Upper lobe of left lung (tissue), 6 donors: ENCODE data around the gene GPBP1L1. TPM values are rescaled to one million over a fixed set of nuclear protein-coding genes. Genes with fewer than 3 reads are reported as not detected.
"Not testable (repeated sequence)": the region's sequence is repeated elsewhere in the genome, so short reads cannot be mapped to it uniquely, and the experiment has no call there.

Experiments used
- ATAC-seq, 2 donors: fragments of 200-7000 bp; cut with Tn5 transposase; one replicate each; pipeline ENCODE4 v1.9.1; 2022; ENCODE audit warnings: mild to moderate bottlenecking in 2 of 2, moderate library complexity in 2 of 2; ENCODE audit not compliant: low FRiP score in 2 of 2
- DNase-seq, 2 donors: peaks; one replicate each; pipeline ENCODE4 v3.0.0-alpha.2; 2019 to 2020
- H3K27ac ChIP-seq, 4 donors: fragments of 200-600 bp; sonication (generic); one replicate each; pipeline ENCODE4 v1.5.1; 2016 to 2019
- H3K27me3 ChIP-seq, 4 donors: fragments of 200-600 bp; sonication (generic); one replicate each; pipeline ENCODE4 v1.5.1; 2017 to 2019
- H3K36me3 ChIP-seq, 4 donors: fragments of 200-600 bp; sonication (generic); one replicate each; pipeline ENCODE4 v1.5.1; 2016 to 2019
- H3K4me1 ChIP-seq, 4 donors: fragments of 200-600 bp; sonication (generic); one replicate each; pipeline ENCODE4 v1.5.1; 2018 to 2019
- H3K4me3 ChIP-seq, 4 donors: fragments of 200-600 bp; sonication (generic); one replicate each; pipeline ENCODE4 v1.5.1; 2017 to 2019; ENCODE audit warnings: mild to moderate bottlenecking in 2 of 4, moderate library complexity in 1 of 4
- H3K9me3 ChIP-seq, 4 donors: fragments of 200-600 bp; sonication (generic); one replicate each; pipeline ENCODE4 v1.5.1; 2018 to 2019
- CTCF ChIP-seq, 6 experiments: fragments of 450-650 bp in 4 of 6; fragments of 200-600 bp in 2 of 6; sonication (generic) in 2 of 6; IDR thresholded peaks; one replicate each; pipeline ENCODE4 v1.5.1; 2016 to 2019; ENCODE audit warnings: antibody characterized with exemption in 6 of 6
- EP300 ChIP-seq, 4 donors: sonication (generic); formaldehyde crosslinking; IDR thresholded peaks; one replicate each; pipeline ENCODE4 v1.5.1; 2017; ENCODE audit warnings: antibody characterized with exemption in 4 of 4, control low read depth in 2 of 4
- POLR2A ChIP-seq, 4 donors: fragments of 450-650 bp; IDR thresholded peaks; one replicate each; pipeline ENCODE4 v1.5.1; 2016 to 2017; ENCODE audit warnings: antibody characterized with exemption in 4 of 4, mild to moderate bottlenecking in 2 of 4
- POLR2AphosphoS5 ChIP-seq, 2 donors: sonication (generic); formaldehyde crosslinking; IDR thresholded peaks; one replicate each; pipeline ENCODE4 v1.5.1; 2017; ENCODE audit warnings: antibody characterized with exemption in 2 of 2
- WGBS, 2 donors: methylation state at CpG; one replicate each; pipeline ENCODE4 v1.1.5; 2017 to 2018; 5-methylcytosine and 5-hydroxymethylcytosine counted together
- total RNA-seq, 6 donors: library from RNA; depleted of rRNA in 4 of 6; stranded (reverse); fragments of >200 nt in 4 of 6; gene quantifications; one replicate each; pipeline versions ENCODE4 v1.1.0 to v1.2.1, GENCODE V29; 2016 to 2021
- donor health status: DM: no; HTN: no; CAD: no; lungs with moderate emphysema.
- donor health status: DM: no; HTN: yes; CAD: no; lungs with severe emphysema.

The GPBP1L1 gene
- total RNA-seq, 6 donors from 2014 or later: 112 to 184 (median 132) TPM

- H3K36me3 ChIP-seq: peaks cover 0 to 3% (median 0%) of the 10 kb centered on the region in 4 donors
- 3 to 5% methylated on average over 3 of the region's 3 CpGs for WGBS, 2 donors
- TF ChIP-seq EP300 (IDR thresholded peaks at IDR 0.05) (no peak), POLR2AphosphoS5 (IDR thresholded peaks at IDR 0.05) (no peak), CTCF (IDR thresholded peaks at IDR 0.05) (no peak)
- DNase-seq (no peak), ATAC-seq (no peak)
- H3K4me1 ChIP-seq: peaks cover 72 to 91% (median 82%) of the 10 kb centered on the region in 4 donors
- no peaks in the 10 kb centered on the region for H3K9me3 ChIP-seq
- H3K27me3 ChIP-seq: no peaks in the 10 kb centered on the region
- H3K27ac ChIP-seq: peak overlapping the region in 3 of 4 donors; percentile 3 to 61 (median 40)
- no peak overlapping the region for H3K4me3 ChIP-seq
Observed at GRCh38 chr1:45679123-45679522, 7.2 kb downstream of the GPBP1L1 start.

- DNase-seq: no peak
- H3K36me3 ChIP-seq: peaks cover 0 to 3% (median 0%) of the 10 kb centered on the region in 4 donors
- ATAC-seq: no peak
- no peaks in the 10 kb centered on the region for H3K27me3 ChIP-seq
- peaks cover 67 to 90% (median 77%) of the 10 kb centered on the region in 4 donors for H3K4me1 ChIP-seq
- no peak overlapping the region for H3K4me3 ChIP-seq
- peak overlapping the region in 1 of 4 donors; percentile 61 for H3K27ac ChIP-seq
- no peaks in the 10 kb centered on the region for H3K9me3 ChIP-seq
- no peak for TF ChIP-seq EP300 (IDR thresholded peaks at IDR 0.05)
- TF ChIP-seq POLR2AphosphoS5 (IDR thresholded peaks at IDR 0.05): no peak
- TF ChIP-seq CTCF (IDR thresholded peaks at IDR 0.05): no peak
- no peak for TF ChIP-seq POLR2A (IDR thresholded peaks at IDR 0.05)
Observed at GRCh38 chr1:45678489-45678888, 7.8 kb downstream of the GPBP1L1 start.

- Histone ChIP-seq H3K27ac (peak overlapping the region in 1 of 4 donors; percentile 18), H3K27me3 (no peaks in the 10 kb centered on the region), H3K4me3 (no peak overlapping the region), H3K9me3 (no peaks in the 10 kb centered on the region), H3K4me1 (peaks cover 67 to 89% (median 75%) of the 10 kb centered on the region in 4 donors), H3K36me3 (peaks cover 0 to 3% (median 0%) of the 10 kb centered on the region in 4 donors)
- DNase-seq: no peak
- WGBS, 2 donors: 61 to 67% methylated on average over 3 of the region's 3 CpGs
- no peak for ATAC-seq
- TF ChIP-seq CTCF (IDR thresholded peaks at IDR 0.05): no peak
- no peak for TF ChIP-seq EP300 (IDR thresholded peaks at IDR 0.05)
- TF ChIP-seq POLR2AphosphoS5 (IDR thresholded peaks at IDR 0.05): no peak
- TF ChIP-seq POLR2A (IDR thresholded peaks at IDR 0.05): no peak
Observed at GRCh38 chr1:45677751-45678245, 8.5 kb downstream of the GPBP1L1 start.

GRCh38 chr1:45676553-45676952 is 9.8 kb downstream of the GPBP1L1 start:
- peaks cover 60 to 78% (median 66%) of the 10 kb centered on the region in 4 donors for H3K4me1 ChIP-seq
- ATAC-seq, H3K9me3 ChIP-seq, H3K36me3 ChIP-seq, DNase-seq, H3K27ac ChIP-seq, H3K4me3 ChIP-seq, H3K27me3 ChIP-seq: not testable (repeated sequence)
- 90 to 95% methylated on average over 7 of the region's 7 CpGs for WGBS, 2 donors

GRCh38 chr1:45674478-45674877 is 11.9 kb downstream of the GPBP1L1 start:
- DNase-seq (no peak), ATAC-seq (no peak)
- WGBS, 2 donors: 83 to 84% methylated on average over 5 of the region's 5 CpGs
- H3K9me3 ChIP-seq: no peaks in the 10 kb centered on the region
- peaks cover 0 to 3% (median 0%) of the 10 kb centered on the region in 4 donors for H3K36me3 ChIP-seq
- no peaks in the 10 kb centered on the region for H3K27me3 ChIP-seq
- TF ChIP-seq POLR2A (IDR thresholded peaks at IDR 0.05) (no peak), CTCF (IDR thresholded peaks at IDR 0.05) (no peak), POLR2AphosphoS5 (IDR thresholded peaks at IDR 0.05) (no peak), EP300 (IDR thresholded peaks at IDR 0.05) (no peak)
- H3K4me3 ChIP-seq: no peak overlapping the region
- no peak overlapping the region for H3K27ac ChIP-seq
- H3K4me1 ChIP-seq: peaks cover 51 to 66% (median 56%) of the 10 kb centered on the region in 4 donors
